HepG2 (cell line): ENCODE measurements around the gene HSD3B7. TPM values are rescaled to one million over a fixed set of nuclear protein-coding genes. Genes with fewer than 3 reads are reported as not detected.

Source experiments
- BCL6 ChIP-seq: IDR thresholded peaks from 2 replicates; pipeline ENCODE4 v1.6.1; 2016; ENCODE audit warnings: missing genetic modification reagents, missing compliant biosample characterization
- CBX2 ChIP-seq, 2 experiments: fragments of 200-600 bp in 1 of 2; sonication (generic); formaldehyde crosslinking in 1 of 2; IDR thresholded peaks; 2 replicates each; pipeline versions ENCODE4 v1.7.0 to v1.8.1; 2018 to 2022; ENCODE audit warnings: low read depth in 2 of 2, low read length in 1 of 2, mild to moderate bottlenecking in 1 of 2, missing genetic modification reagents in 1 of 2
- CENPX ChIP-seq: sonication (generic); formaldehyde crosslinking; IDR thresholded peaks from 2 replicates; pipeline ENCODE4 v1.9.0; 2021; ENCODE audit warnings: mild to moderate bottlenecking, missing genetic modification reagents, moderate library complexity
- DZIP1 ChIP-seq: sonication (generic); formaldehyde crosslinking; IDR thresholded peaks from 2 replicates; pipeline ENCODE4 v1.5.0; 2020; ENCODE audit warnings: mild to moderate bottlenecking, missing genetic modification reagents
- HNF1A ChIP-seq, 2 experiments: sonication (generic) in 1 of 2; formaldehyde crosslinking in 1 of 2; IDR thresholded peaks; 2 replicates each; pipeline versions ENCODE4 v1.4.0 to v1.6.1; 2016 to 2020; ENCODE audit warnings: borderline replicate concordance in 1 of 2, low read depth in 1 of 2, mild to moderate bottlenecking in 1 of 2, missing genetic modification reagents in 1 of 2
- HNF4A ChIP-seq: sonication (generic); formaldehyde crosslinking; IDR thresholded peaks from 2 replicates; pipeline ENCODE4 v1.4.0; 2020; ENCODE audit warnings: missing genetic modification reagents
- MEF2D ChIP-seq: sonication (generic); formaldehyde crosslinking; IDR thresholded peaks from 2 replicates; pipeline ENCODE4 v1.5.1; 2020; ENCODE audit warnings: mild to moderate bottlenecking, missing genetic modification reagents
- MXD4 ChIP-seq: IDR thresholded peaks from 2 replicates; pipeline ENCODE4 v1.6.1; 2016; ENCODE audit warnings: mild to moderate bottlenecking, missing biosample characterization, missing genetic modification reagents
- NFRKB ChIP-seq: fragments of 450-650 bp; IDR thresholded peaks from 2 replicates; pipeline ENCODE4 v1.6.1; 2017
- NR2C2 ChIP-seq: sonication (generic); formaldehyde crosslinking; IDR thresholded peaks from 2 replicates; pipeline ENCODE4 v1.4.0; 2020; ENCODE audit warnings: missing genetic modification reagents, mild to moderate bottlenecking, moderate library complexity, borderline replicate concordance
- RXRA ChIP-seq: sonication (generic); formaldehyde crosslinking; IDR thresholded peaks from 2 replicates; pipeline ENCODE4 v1.5.1; 2020; ENCODE audit warnings: missing genetic modification reagents
- SAP130 ChIP-seq: IDR thresholded peaks from 2 replicates; pipeline ENCODE4 v1.6.1; 2016; ENCODE audit warnings: low read depth
- SKIL ChIP-seq: sonication (generic); formaldehyde crosslinking; IDR thresholded peaks from 2 replicates; pipeline ENCODE4 v1.8.0; 2022; ENCODE audit warnings: missing genetic modification reagents, mild to moderate bottlenecking, moderate library complexity, borderline replicate concordance
- SMAD1 ChIP-seq: sonication (generic); formaldehyde crosslinking; IDR thresholded peaks from 2 replicates; pipeline ENCODE4 v1.4.0; 2020; ENCODE audit warnings: missing genetic modification reagents, low read depth, mild to moderate bottlenecking, borderline replicate concordance
- TBX2 ChIP-seq: sonication (generic); formaldehyde crosslinking; IDR thresholded peaks from 2 replicates; pipeline ENCODE4 v1.5.0; 2020; ENCODE audit warnings: missing genetic modification reagents, mild to moderate bottlenecking, borderline replicate concordance
- TCF7 ChIP-seq: sonication (generic); IDR thresholded peaks from 2 replicates; pipeline ENCODE4 v1.6.1; 2016; ENCODE audit warnings: antibody characterized with exemption, low read depth
- ZFAT ChIP-seq: sonication (generic); formaldehyde crosslinking; conservative IDR thresholded peaks from 2 replicates; pipeline ENCODE4 v1.8.1; 2023; ENCODE audit warnings: missing genetic modification reagents, inconsistent platforms
- polyA plus RNA-seq, 8 experiments: library from polyadenylated mRNA; depleted of rRNA in 3 of 8; stranded (reverse) in 7 of 8; unstranded in 1 of 8; fragments of >200 nt; fragmentation: Illumina TruSeq in 4 of 8; extraction: Trizol in 4 of 8; gene quantifications; 2 replicates each; pipeline versions ENCODE4 v1.2.1 to v1.2.3, GENCODE V29; 2011 to 2016; ENCODE audit warnings: low read depth in 4 of 8, missing spikeins in 1 of 8, mixed read lengths in 1 of 8; ENCODE audit not compliant: insufficient read depth in 1 of 8
- total RNA-seq, 5 experiments: library from RNA; depleted of rRNA; stranded (reverse); fragments of >200 nt; fragmentation: Illumina TruSeq; extraction: Trizol; gene quantifications; 2 replicates each; pipeline ENCODE4 v1.2.3, GENCODE V29; 2016; ENCODE audit warnings: low read depth in 1 of 5

HSD3B7 gene
- total and polyA plus RNA-seq, 2 of the 13 experiments (the other 11 are each of a cell fraction or from before 2014, with no cell fraction given), result 32.9 to 69.7 TPM

- TF ChIP-seq NR2C2 (CRISPR knock-in tag) (peak; percentile 57; the same call in 1 of the 2 replicates), TBX2 (CRISPR knock-in tag) (peak; percentile 77; the same call in 1 of the 2 replicates), CENPX (CRISPR knock-in tag) (0 out of 2 replicates have a peak, but pooled peaks have one; percentile 76), NFRKB (no peak), DZIP1 (CRISPR knock-in tag) (no peak), BCL6 (CRISPR knock-in tag) (peak; percentile 53), MXD4 (no peak; the same call in 1 of the 2 replicates), SMAD1 (CRISPR knock-in tag) (0 out of 2 replicates have a peak, but pooled peaks have one; percentile 77), SKIL (peak; percentile 42; the same call in 1 of the 2 replicates), ZFAT (CRISPR knock-in tag) (no peak), CBX2 (IDR thresholded peaks at IDR 0.05; ENCODE audit: low read depth, low read length) (no peak), CBX2 (CRISPR knock-in tag; IDR thresholded peaks at IDR 0.05; ENCODE audit: low read depth) (0 out of 2 replicates have a peak, but pooled peaks have one; percentile 33), TCF7 (peak; percentile 45; the same call in 1 of the 2 replicates), MEF2D (CRISPR knock-in tag) (peak; percentile 83; the same call in 1 of the 2 replicates), HNF4A (CRISPR knock-in tag) (peak; percentile 98), SAP130 (CRISPR knock-in tag) (peak; percentile 85), RXRA (peak; percentile 76; the same call in 1 of the 2 replicates), HNF1A (IDR thresholded peaks at IDR 0.05; ENCODE audit: low read depth) (peak; percentile 41; the same call in 1 of the 2 replicates), HNF1A (CRISPR knock-in tag; IDR thresholded peaks at IDR 0.05; ENCODE audit: borderline replicate concordance) (peak; percentile 50; the same call in 1 of the 2 replicates)
Measured at GRCh38 chr16:30998852-30999761, 14.1 kb downstream of the HSD3B7 start (continued).
